OCI-LY1 (cell line): ENCODE results near the gene KEAP1.
A peak's percentile ranks its signal among the peaks of the same experiment; 100 is the strongest.

ENCODE experiments used
- H2AFZ ChIP-seq: fragments of 200-600 bp; sonication (generic), shearing (Covaris generic); 2 replicates; pipeline ENCODE4 v1.6.0; 2014; ENCODE audit warnings: antibody characterized with exemption, mild to moderate bottlenecking, low read length
- H3F3A ChIP-seq: fragments of 200-600 bp; sonication (generic), shearing (Covaris generic); 2 replicates; pipeline ENCODE4 v1.6.0; 2014; ENCODE audit warnings: mild to moderate bottlenecking, antibody characterized with exemption, low read length, moderate library complexity; ENCODE audit not compliant: insufficient read depth
- H3K27ac ChIP-seq: fragments of 200-600 bp; sonication (generic); 2 replicates; pipeline ENCODE4 v1.5.1; 2014; ENCODE audit warnings: low read length, mixed run types, mild to moderate bottlenecking, low read depth; ENCODE audit not compliant: poor library complexity, severe bottlenecking
- H3K27me3 ChIP-seq: fragments of 200-600 bp; sonication (generic); 2 replicates; pipeline ENCODE4 v1.6.0; 2014; ENCODE audit warnings: antibody characterized with exemption, mild to moderate bottlenecking, low read length, moderate library complexity; ENCODE audit not compliant: insufficient read depth
- H3K36me3 ChIP-seq: fragments of 200-600 bp; sonication (generic); 2 replicates; pipeline ENCODE4 v1.6.1; 2014; ENCODE audit warnings: mild to moderate bottlenecking, antibody characterized with exemption, low read length, moderate library complexity, mixed read lengths; ENCODE audit not compliant: insufficient read depth
- H3K4me1 ChIP-seq: fragments of 200-600 bp; sonication (generic); 2 replicates; pipeline ENCODE4 v1.5.1; 2014; ENCODE audit warnings: mild to moderate bottlenecking, low read length, moderate library complexity; ENCODE audit not compliant: insufficient read depth, severe bottlenecking
- H3K4me2 ChIP-seq: fragments of 200-600 bp; sonication (generic), shearing (Covaris generic); 2 replicates; pipeline ENCODE4 v1.6.1; 2014; ENCODE audit warnings: low read length
- H3K4me3 ChIP-seq: fragments of 200-600 bp; sonication (generic); 2 replicates; pipeline ENCODE4 v1.5.1; 2014; ENCODE audit warnings: low read length, low read depth, mild to moderate bottlenecking, mixed read lengths; ENCODE audit not compliant: poor library complexity, severe bottlenecking
- H3K79me2 ChIP-seq: fragments of 200-600 bp; shearing (Covaris generic); 2 replicates; pipeline ENCODE4 v1.6.1; 2016; ENCODE audit warnings: mixed run types, low read length, mixed read lengths; ENCODE audit not compliant: insufficient read depth
- H3K9ac ChIP-seq: fragments of 200-600 bp; sonication (generic), shearing (Covaris generic); 2 replicates; pipeline ENCODE4 v1.6.1; 2014; ENCODE audit warnings: mild to moderate bottlenecking, low read length, mixed read lengths
- H3K9me2 ChIP-seq: fragments of 200-600 bp; sonication (generic), shearing (Covaris generic); 2 replicates; pipeline ENCODE4 v1.6.1; 2014; ENCODE audit warnings: low read depth, mild to moderate bottlenecking, low read length, mixed read lengths
- H3K9me3 ChIP-seq: fragments of 200-600 bp; shearing (Covaris generic); 2 replicates; pipeline ENCODE4 v1.6.1; 2014; ENCODE audit warnings: low read length, mixed read lengths
- H4K20me1 ChIP-seq: fragments of 200-600 bp; sonication (generic), shearing (Covaris generic); 2 replicates; pipeline ENCODE4 v1.6.0; 2016; ENCODE audit warnings: mild to moderate bottlenecking, low read length; ENCODE audit not compliant: insufficient read depth
- CTCF ChIP-seq: fragments of 200-600 bp; sonication (generic), shearing (Covaris generic); IDR thresholded peaks from 2 replicates; pipeline ENCODE4 v1.5.1; 2017; ENCODE audit warnings: mild to moderate bottlenecking, antibody characterized with exemption, low read length, moderate library complexity, mixed read lengths
- EZH2 ChIP-seq: fragments of 200-600 bp; sonication (generic), shearing (Covaris generic); IDR thresholded peaks from 2 replicates; pipeline ENCODE4 v1.8.0; 2017; ENCODE audit warnings: borderline replicate concordance, mixed run types, mild to moderate bottlenecking, antibody characterized with exemption, low read length, moderate library complexity, mixed read lengths

The KEAP1 gene

GRCh38 chr19:10502524-10503001, 593 bp downstream of the KEAP1 start:
- no peaks in the 10 kb centered on the region for H3F3A ChIP-seq
- H3K79me2 ChIP-seq: peaks cover 20% of the 10 kb centered on the region
- peak overlapping the region; percentile 84 for H3K4me2 ChIP-seq
- no peaks in the 10 kb centered on the region for H4K20me1 ChIP-seq
- peaks cover 21% of the 10 kb centered on the region for H3K4me1 ChIP-seq
- H3K27me3 ChIP-seq: no peaks in the 10 kb centered on the region
- H2AFZ ChIP-seq: no peak overlapping the region
- peak overlapping the region; percentile 89 for H3K4me3 ChIP-seq
- TF ChIP-seq EZH2 (no peak), CTCF (no peak)
- H3K36me3 ChIP-seq: peaks cover 29% of the 10 kb centered on the region
- H3K9me2 ChIP-seq: no peaks in the 10 kb centered on the region
- H3K27ac ChIP-seq: peak overlapping the region; percentile 77
- peak overlapping the region; percentile 98 for H3K9ac ChIP-seq
- H3K9me3 ChIP-seq: no peaks in the 10 kb centered on the region

- Histone ChIP-seq H3K9ac (peak overlapping the region; percentile 98), H3K9me2 (no peaks in the 10 kb centered on the region), H3K9me3 (no peaks in the 10 kb centered on the region), H3K79me2 (peaks cover 20% of the 10 kb centered on the region), H2AFZ (no peak overlapping the region), H3K36me3 (peaks cover 34% of the 10 kb centered on the region), H3F3A (no peaks in the 10 kb centered on the region), H3K27ac (peak overlapping the region; percentile 77), H3K27me3 (no peaks in the 10 kb centered on the region), H3K4me1 (peaks cover 21% of the 10 kb centered on the region), H3K4me3 (peak overlapping the region; percentile 89), H3K4me2 (peak overlapping the region; percentile 84), H4K20me1 (no peaks in the 10 kb centered on the region)
- no peak for TF ChIP-seq CTCF
- TF ChIP-seq EZH2: no peak
These were observed 1.1 kb downstream of the KEAP1 start for GRCh38 chr19:10501971-10502523.

- no peaks in the 10 kb centered on the region for H3F3A ChIP-seq
- TF ChIP-seq EZH2 (no peak), CTCF (no peak)
These were observed 2.9 kb downstream of the KEAP1 start for GRCh38 chr19:10500247-10500592.

More at GRCh38 chr19:10500247-10500592, 2.9 kb downstream of the KEAP1 start:
- no peak overlapping the region for H3K9ac ChIP-seq
- H2AFZ ChIP-seq: no peak overlapping the region
- peaks cover 51% of the 10 kb centered on the region for H3K36me3 ChIP-seq
- no peaks in the 10 kb centered on the region for H4K20me1 ChIP-seq
- no peaks in the 10 kb centered on the region for H3K9me2 ChIP-seq
- H3K4me2 ChIP-seq: no peak overlapping the region
- no peak overlapping the region for H3K4me3 ChIP-seq
- H3K79me2 ChIP-seq: peaks cover 20% of the 10 kb centered on the region
- H3K27me3 ChIP-seq: no peaks in the 10 kb centered on the region
- peaks cover 21% of the 10 kb centered on the region for H3K4me1 ChIP-seq
- H3K27ac ChIP-seq: no peak overlapping the region
- H3K9me3 ChIP-seq: no peaks in the 10 kb centered on the region
